Activated naive CD4-positive, alpha-beta T cell treated with anti-CD3 and anti-CD28 coated beads for 36 hours (primary cell): ENCODE measurements around the gene GAGE12H. TPM values are rescaled to one million over a fixed set of nuclear protein-coding genes. Genes with fewer than 3 reads are reported as not detected.
"Not testable (repeated sequence)": the region's sequence is repeated elsewhere in the genome, so short reads cannot be mapped to it uniquely, and the experiment has no call there.

Experiments
- CTCF ChIA-PET: fragments of 350-600 bp; sonication (Branson Sonifier 250); formaldehyde crosslinking; loops from one replicate; lab custom pipeline; 2021; ENCODE audit warnings: antibody characterized with exemption; lab: Charles Lee
- DNase-seq: peaks from one replicate; pipeline ENCODE4 v3.0.0-alpha.2; 2020
- H3K27ac Mint-ChIP-seq: one replicate; pipeline ENCODE4 v1.8.0; 2021; ENCODE audit warnings: mild to moderate bottlenecking, mixed read lengths
- H3K27me3 Mint-ChIP-seq: one replicate; pipeline ENCODE4 v1.8.0; 2021; ENCODE audit warnings: low read depth, mixed read lengths
- H3K36me3 Mint-ChIP-seq: one replicate; pipeline ENCODE4 v1.8.0; 2021; ENCODE audit warnings: low read depth, mixed read lengths
- H3K4me1 Mint-ChIP-seq: one replicate; pipeline ENCODE4 v1.8.0; 2021; ENCODE audit warnings: low read depth, mixed read lengths
- H3K4me3 Mint-ChIP-seq: one replicate; pipeline ENCODE4 v1.8.0; 2021; ENCODE audit warnings: mild to moderate bottlenecking, moderate library complexity, mixed read lengths
- H3K9me3 Mint-ChIP-seq: one replicate; pipeline ENCODE4 v1.8.0; 2021; ENCODE audit warnings: mixed read lengths
- intact Hi-C: fragments of 100-400 bp; cut with micrococcal nuclease; formaldehyde crosslinking; loops from one replicate; pipeline ENCODE4 v1.15.1; 2023
- total RNA-seq, 2 experiments: library from RNA; stranded (reverse); gene quantifications; one replicate each; pipeline ENCODE4 v1.2.3, GENCODE V29; 2021

Gene GAGE12H, protein sequence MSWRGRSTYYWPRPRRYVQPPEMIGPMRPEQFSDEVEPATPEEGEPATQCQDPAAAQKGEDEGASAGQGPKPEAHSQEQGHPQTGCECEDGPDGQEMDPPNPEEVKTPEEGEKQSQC
- not detected for total RNA-seq

GRCh38 chrX:49579649-49580048 is at the start of gene GAGE12H:
Gene GAGE12H, plus strand, starts transcription at chrX:49579949. Its CDS starts 1,155 bp downstream, at chrX:49581104.
- H3K36me3 Mint-ChIP-seq, CTCF ChIA-PET, H3K27ac Mint-ChIP-seq, H3K27me3 Mint-ChIP-seq, DNase-seq, intact Hi-C loops, H3K9me3 Mint-ChIP-seq, H3K4me3 Mint-ChIP-seq, H3K4me1 Mint-ChIP-seq: not testable (repeated sequence)

DNA sequence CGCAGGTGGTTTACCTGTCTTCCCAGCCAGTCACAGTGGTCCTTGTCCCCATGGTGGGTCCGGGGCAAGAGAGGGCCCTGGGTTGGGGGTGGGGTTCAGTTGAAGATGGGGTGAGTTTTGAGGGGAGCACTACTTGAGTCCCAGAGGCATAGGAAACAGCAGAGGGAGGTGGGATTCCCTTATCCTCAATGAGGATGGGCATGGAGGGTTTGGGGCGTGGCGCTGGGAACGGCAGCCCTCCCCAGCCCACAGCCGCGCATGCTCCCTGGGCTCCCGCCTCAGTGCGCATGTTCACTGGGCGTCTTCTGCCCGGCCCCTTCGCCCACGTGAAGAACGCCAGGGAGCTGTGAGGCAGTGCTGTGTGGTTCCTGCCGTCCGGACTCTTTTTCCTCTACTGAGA is 47.9 kb upstream of the GAGE12H start, which contains the start of gene GAGE12C:
TSS of gene GAGE12C (plus strand) at position 301 of the 400 bp plus-strand sequence. CDS start 1,155 bp downstream, outside the sequence.
- H3K36me3 Mint-ChIP-seq, H3K27ac Mint-ChIP-seq, H3K4me3 Mint-ChIP-seq, CTCF ChIA-PET, H3K27me3 Mint-ChIP-seq, H3K4me1 Mint-ChIP-seq, intact Hi-C loops, DNase-seq, H3K9me3 Mint-ChIP-seq: not testable (repeated sequence)

GRCh38 chrX:49541433-49541832 is 38.3 kb upstream of the GAGE12H start, which contains the start of gene GAGE12D:
Gene GAGE12D, plus strand, starts transcription at chrX:49541733. Its CDS starts 1,155 bp downstream, at chrX:49542888.
- H3K27me3 Mint-ChIP-seq, H3K27ac Mint-ChIP-seq, H3K4me3 Mint-ChIP-seq: not testable (repeated sequence)

DNA sequence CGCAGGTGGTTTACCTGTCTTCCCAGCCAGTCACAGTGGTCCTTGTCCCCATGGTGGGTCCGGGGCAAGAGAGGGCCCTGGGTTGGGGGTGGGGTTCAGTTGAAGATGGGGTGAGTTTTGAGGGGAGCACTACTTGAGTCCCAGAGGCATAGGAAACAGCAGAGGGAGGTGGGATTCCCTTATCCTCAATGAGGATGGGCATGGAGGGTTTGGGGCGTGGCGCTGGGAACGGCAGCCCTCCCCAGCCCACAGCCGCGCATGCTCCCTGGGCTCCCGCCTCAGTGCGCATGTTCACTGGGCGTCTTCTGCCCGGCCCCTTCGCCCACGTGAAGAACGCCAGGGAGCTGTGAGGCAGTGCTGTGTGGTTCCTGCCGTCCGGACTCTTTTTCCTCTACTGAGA is 28.8 kb upstream of the GAGE12H start, which contains the start of gene GAGE12E:
TSS of gene GAGE12E (plus strand) at position 301 of the 400 bp plus-strand sequence. CDS start 1,155 bp downstream, outside the sequence.
- H3K27me3 Mint-ChIP-seq, CTCF ChIA-PET, H3K4me1 Mint-ChIP-seq, DNase-seq, H3K4me3 Mint-ChIP-seq, intact Hi-C loops, H3K36me3 Mint-ChIP-seq, H3K9me3 Mint-ChIP-seq, H3K27ac Mint-ChIP-seq: not testable (repeated sequence)

More at GRCh38 chrX:49541433-49541832, 38.3 kb upstream of the GAGE12H start, which contains the start of gene GAGE12D:
- H3K9me3 Mint-ChIP-seq, H3K36me3 Mint-ChIP-seq, H3K4me1 Mint-ChIP-seq, intact Hi-C loops, DNase-seq, CTCF ChIA-PET: not testable (repeated sequence)

GRCh38 chrX:49560542-49560941 is 19.2 kb upstream of the GAGE12H start, which contains the start of gene GAGE12F:
Gene GAGE12F, plus strand, starts transcription at chrX:49560842. Its CDS starts 1,155 bp downstream, at chrX:49561997.
- DNase-seq, H3K27ac Mint-ChIP-seq, H3K27me3 Mint-ChIP-seq, H3K4me3 Mint-ChIP-seq, H3K9me3 Mint-ChIP-seq, CTCF ChIA-PET, intact Hi-C loops, H3K4me1 Mint-ChIP-seq, H3K36me3 Mint-ChIP-seq: not testable (repeated sequence)

- CTCF ChIA-PET, H3K9me3 Mint-ChIP-seq, H3K36me3 Mint-ChIP-seq, intact Hi-C loops, H3K27ac Mint-ChIP-seq, DNase-seq, H3K27me3 Mint-ChIP-seq, H3K4me1 Mint-ChIP-seq, H3K4me3 Mint-ChIP-seq: not testable (repeated sequence)
These were observed 11.0 kb upstream of the GAGE12H start for GRCh38 chrX:49568728-49569127.

DNA sequence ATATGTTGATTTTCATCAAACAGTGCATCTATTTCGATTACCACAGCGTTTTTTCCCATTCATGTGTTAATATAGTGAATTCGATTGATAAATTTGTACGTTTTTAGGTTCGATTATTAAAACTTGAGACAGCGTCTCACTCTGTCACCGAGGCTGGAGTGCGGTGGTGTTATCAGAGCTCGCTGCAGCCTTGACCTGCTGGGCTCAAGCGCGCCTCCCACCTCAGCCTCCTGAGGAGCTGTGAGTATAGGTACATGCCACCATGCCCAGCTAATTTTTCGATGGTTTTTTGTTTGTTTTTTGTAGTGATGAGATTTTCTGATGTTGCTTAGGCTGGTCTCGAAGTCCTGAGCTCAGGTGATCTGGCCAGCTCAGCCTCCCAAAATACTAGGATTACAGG is 10.6 kb upstream of the GAGE12H start:
- H3K36me3 Mint-ChIP-seq, CTCF ChIA-PET, H3K27me3 Mint-ChIP-seq, H3K4me3 Mint-ChIP-seq, H3K27ac Mint-ChIP-seq, H3K4me1 Mint-ChIP-seq, H3K9me3 Mint-ChIP-seq, DNase-seq, intact Hi-C loops: not testable (repeated sequence)

GRCh38 chrX:49570100-49570499 is 9.6 kb upstream of the GAGE12H start, which contains the start of gene GAGE12G:
Gene GAGE12G, plus strand, starts transcription at chrX:49570400. Its CDS starts 1,155 bp downstream, at chrX:49571555.
- CTCF ChIA-PET, result not testable (repeated sequence)

DNA sequence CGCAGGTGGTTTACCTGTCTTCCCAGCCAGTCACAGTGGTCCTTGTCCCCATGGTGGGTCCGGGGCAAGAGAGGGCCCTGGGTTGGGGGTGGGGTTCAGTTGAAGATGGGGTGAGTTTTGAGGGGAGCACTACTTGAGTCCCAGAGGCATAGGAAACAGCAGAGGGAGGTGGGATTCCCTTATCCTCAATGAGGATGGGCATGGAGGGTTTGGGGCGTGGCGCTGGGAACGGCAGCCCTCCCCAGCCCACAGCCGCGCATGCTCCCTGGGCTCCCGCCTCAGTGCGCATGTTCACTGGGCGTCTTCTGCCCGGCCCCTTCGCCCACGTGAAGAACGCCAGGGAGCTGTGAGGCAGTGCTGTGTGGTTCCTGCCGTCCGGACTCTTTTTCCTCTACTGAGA is 9.4 kb downstream of the GAGE12H start, which contains the start of gene GAGE2A:
TSS of gene GAGE2A (plus strand) at position 301 of the 400 bp plus-strand sequence. CDS start 1,155 bp downstream, outside the sequence.
- H3K9me3 Mint-ChIP-seq, CTCF ChIA-PET, H3K36me3 Mint-ChIP-seq, H3K27me3 Mint-ChIP-seq, DNase-seq, H3K4me1 Mint-ChIP-seq, intact Hi-C loops, H3K27ac Mint-ChIP-seq, H3K4me3 Mint-ChIP-seq: not testable (repeated sequence)

More at GRCh38 chrX:49570100-49570499, 9.6 kb upstream of the GAGE12H start, which contains the start of gene GAGE12G:
- H3K36me3 Mint-ChIP-seq, H3K4me3 Mint-ChIP-seq, H3K27ac Mint-ChIP-seq, DNase-seq, H3K27me3 Mint-ChIP-seq, H3K4me1 Mint-ChIP-seq, H3K9me3 Mint-ChIP-seq, intact Hi-C loops: not testable (repeated sequence)

- CTCF ChIA-PET, H3K36me3 Mint-ChIP-seq, DNase-seq, H3K4me1 Mint-ChIP-seq, H3K27me3 Mint-ChIP-seq, H3K27ac Mint-ChIP-seq, H3K9me3 Mint-ChIP-seq, intact Hi-C loops, H3K4me3 Mint-ChIP-seq: not testable (repeated sequence)
These were observed 10.2 kb downstream of the GAGE12H start for GRCh38 chrX:49589769-49590478.

- DNase-seq, H3K36me3 Mint-ChIP-seq, intact Hi-C loops, H3K27me3 Mint-ChIP-seq, H3K4me1 Mint-ChIP-seq, H3K9me3 Mint-ChIP-seq, H3K27ac Mint-ChIP-seq, CTCF ChIA-PET, H3K4me3 Mint-ChIP-seq: not testable (repeated sequence)
These were observed 10.7 kb downstream of the GAGE12H start for GRCh38 chrX:49590488-49590887.

GRCh38 chrX:49598720-49599119 is 19.0 kb downstream of the GAGE12H start, which contains the start of gene GAGE1:
Gene GAGE1, plus strand, starts transcription at chrX:49599020. Its CDS starts 1,155 bp downstream, at chrX:49600175.
- H3K9me3 Mint-ChIP-seq, DNase-seq, H3K27ac Mint-ChIP-seq, H3K4me3 Mint-ChIP-seq, H3K4me1 Mint-ChIP-seq, intact Hi-C loops, H3K36me3 Mint-ChIP-seq, H3K27me3 Mint-ChIP-seq, CTCF ChIA-PET: not testable (repeated sequence)
